Tibial nerve (tissue), 4 donors: ENCODE data around the gene METTL23. TPM values are rescaled to one million over a fixed set of nuclear protein-coding genes. Genes with fewer than 3 reads are reported as not detected.

Source experiments
- DNase-seq, 2 donors: peaks; one replicate each; pipeline ENCODE4 v3.0.0-alpha.2; 2019; ENCODE audit warnings: low spot score in 2 of 2
- H3K27ac ChIP-seq, 4 donors: fragments of 200-600 bp; sonication (generic) in 3 of 4; one replicate each; pipeline ENCODE4 v1.5.1; 2017 to 2019; ENCODE audit warnings: mild to moderate bottlenecking in 1 of 4
- H3K27me3 ChIP-seq, 2 donors: fragments of 200-600 bp; sonication (generic) in 1 of 2; one replicate each; pipeline versions ENCODE4 v1.5.1 to v1.6.0; 2017 to 2019
- H3K36me3 ChIP-seq, 3 donors: fragments of 200-600 bp; sonication (generic); one replicate each; pipeline ENCODE4 v1.5.1; 2018 to 2019
- H3K4me1 ChIP-seq, 4 donors: fragments of 200-600 bp; sonication (generic) in 3 of 4; one replicate each; pipeline ENCODE4 v1.5.1; 2017 to 2019
- H3K4me3 ChIP-seq, 4 donors: fragments of 200-600 bp; sonication (generic) in 3 of 4; one replicate each; pipeline ENCODE4 v1.5.1; 2017 to 2019; ENCODE audit warnings: mild to moderate bottlenecking in 1 of 4, moderate library complexity in 1 of 4
- H3K9me3 ChIP-seq, 4 donors: fragments of 200-600 bp; sonication (generic) in 3 of 4; one replicate each; pipeline ENCODE4 v1.5.1; 2017 to 2019
- CTCF ChIP-seq, 5 experiments: fragments of 200-600 bp in 3 of 5; fragments of 450-650 bp in 2 of 5; sonication (generic) in 3 of 5; IDR thresholded peaks; one replicate each; pipeline ENCODE4 v1.5.1; 2016 to 2019; ENCODE audit warnings: antibody characterized with exemption in 5 of 5, mild to moderate bottlenecking in 3 of 5, moderate library complexity in 2 of 5
- EP300 ChIP-seq, 2 donors: sonication (generic); formaldehyde crosslinking; IDR thresholded peaks; one replicate each; pipeline ENCODE4 v1.6.1; 2017; ENCODE audit warnings: antibody characterized with exemption in 2 of 2, mild to moderate bottlenecking in 1 of 2
- POLR2A ChIP-seq, 2 donors: fragments of 450-650 bp; IDR thresholded peaks; one replicate each; pipeline ENCODE4 v1.6.1; 2017; ENCODE audit warnings: antibody characterized with exemption in 2 of 2, mild to moderate bottlenecking in 2 of 2, moderate library complexity in 2 of 2
- WGBS, 2 donors: methylation state at CpG; one replicate each; pipeline ENCODE4 v1.1.5; 2018; 5-methylcytosine and 5-hydroxymethylcytosine counted together
- total RNA-seq, 4 donors: library from RNA; depleted of rRNA; stranded (reverse); fragments of >200 nt; gene quantifications; one replicate each; pipeline ENCODE4 v1.1.0, GENCODE V29; 2016

Gene METTL23
- total RNA-seq, 4 donors from 2014 or later: 27.8 to 50.2 (median 30.8) TPM

DNA sequence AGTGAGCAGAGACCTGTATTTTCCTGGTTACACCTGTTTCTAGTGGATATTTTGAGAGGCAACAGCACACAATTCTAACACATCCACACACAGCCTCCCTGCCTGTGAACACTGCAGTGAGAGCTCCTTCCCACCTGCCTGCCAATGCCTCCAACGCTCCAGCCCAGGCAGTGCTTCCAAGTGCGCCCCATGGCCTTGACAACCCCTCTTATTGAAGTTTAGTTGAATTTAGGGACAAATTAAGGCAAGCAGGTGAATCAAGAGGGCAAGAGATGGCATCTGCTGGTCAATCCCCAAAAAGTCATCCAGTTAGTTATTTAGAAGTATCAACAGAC lies 11.2 kb upstream of the METTL23 start:
- H3K36me3 ChIP-seq: peaks cover 14 to 73% (median 26%) of the 10 kb centered on the region in 3 donors

DNA sequence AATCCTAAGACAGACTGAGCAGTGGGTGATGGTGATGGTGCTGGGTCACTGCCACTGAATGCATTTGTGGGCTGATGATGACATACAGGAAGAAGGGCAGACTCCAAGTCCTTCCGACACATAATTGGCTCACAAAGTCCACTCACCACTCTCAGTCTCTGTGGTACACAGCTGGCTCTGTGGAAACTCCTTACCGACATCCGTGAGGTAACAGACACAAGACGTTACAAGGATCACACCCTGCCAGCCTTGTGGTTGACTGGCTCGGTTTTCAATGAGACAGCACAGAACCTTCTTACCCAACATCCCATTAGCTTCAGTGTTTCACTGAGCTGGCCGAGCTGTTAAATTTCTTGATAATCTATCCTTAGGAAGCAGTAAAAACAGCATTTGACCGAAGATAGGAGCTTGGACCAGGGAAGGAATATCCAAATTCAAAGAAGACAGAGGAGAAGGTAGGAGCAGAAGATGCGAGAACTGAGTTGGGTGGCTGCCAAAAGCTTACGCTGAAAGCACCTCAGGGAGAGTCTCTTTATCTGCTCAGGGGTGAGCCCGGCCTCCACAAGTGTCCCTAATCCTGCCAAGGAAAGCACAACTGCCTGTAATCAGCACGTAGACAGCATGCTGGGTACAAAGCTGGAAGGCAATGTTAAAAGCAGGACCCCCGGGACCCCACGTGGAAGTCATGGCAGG lies 10.3 kb upstream of the METTL23 start:
- Histone ChIP-seq H3K4me3 (no peak overlapping the region), H3K4me1 (peaks cover 0 to 44% (median 14%) of the 10 kb centered on the region in 4 donors), H3K9me3 (no peaks in the 10 kb centered on the region), H3K27ac (peak overlapping the region in 3 of 4 donors; percentile 61 to 76 (median 63)), H3K36me3 (peaks cover 14 to 82% (median 32%) of the 10 kb centered on the region in 3 donors), H3K27me3 (no peaks in the 10 kb centered on the region)
- 64 to 68% methylated on average over 13 of the region's 13 CpGs for WGBS, 2 donors
- peak; percentile 17 to 53 for DNase-seq
- TF ChIP-seq CTCF (IDR thresholded peaks at IDR 0.05) (no peak), EP300 (IDR thresholded peaks at IDR 0.05) (peak in 1 of 2 donors; percentile 77), POLR2A (IDR thresholded peaks at IDR 0.05) (no peak)

More for the DNA sequence above, 11.2 kb upstream of the METTL23 start:
- H3K9me3 ChIP-seq: no peaks in the 10 kb centered on the region
- 94 to 96% methylated on average over 2 of the region's 2 CpGs for WGBS, 2 donors
- H3K4me1 ChIP-seq: peaks cover 0 to 45% (median 17%) of the 10 kb centered on the region in 4 donors
- no peaks in the 10 kb centered on the region for H3K27me3 ChIP-seq
- no peak for TF ChIP-seq EP300 (IDR thresholded peaks at IDR 0.05)
- no peak for TF ChIP-seq CTCF (IDR thresholded peaks at IDR 0.05)
- no peak for TF ChIP-seq POLR2A (IDR thresholded peaks at IDR 0.05)
- DNase-seq: no peak
- H3K27ac ChIP-seq: peak overlapping the region in 3 of 4 donors; percentile 15 to 76 (median 61)
- no peak overlapping the region for H3K4me3 ChIP-seq

DNA sequence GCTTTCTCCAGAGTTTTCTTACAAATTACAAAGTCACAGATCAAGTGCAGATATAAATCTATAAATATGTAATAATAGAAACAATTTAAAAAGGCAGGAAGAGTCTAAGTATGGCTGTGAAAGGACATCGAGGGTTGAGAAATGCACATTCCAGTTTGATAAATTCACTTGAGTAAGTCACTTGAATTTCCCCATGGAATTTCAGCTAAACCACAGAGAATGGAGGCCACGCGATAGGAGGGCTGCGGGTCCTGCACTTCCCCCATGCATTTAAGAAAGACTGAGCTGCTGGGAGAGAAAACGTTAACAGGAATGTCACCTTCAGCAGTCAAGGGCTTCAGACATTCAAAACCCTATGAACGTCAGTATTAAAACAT lies 9.8 kb upstream of the METTL23 start:
- Histone ChIP-seq H3K36me3 (peaks cover 14 to 87% (median 37%) of the 10 kb centered on the region in 3 donors), H3K9me3 (no peaks in the 10 kb centered on the region)
- peak in 1 of 2 donors; percentile 8 for DNase-seq

DNA sequence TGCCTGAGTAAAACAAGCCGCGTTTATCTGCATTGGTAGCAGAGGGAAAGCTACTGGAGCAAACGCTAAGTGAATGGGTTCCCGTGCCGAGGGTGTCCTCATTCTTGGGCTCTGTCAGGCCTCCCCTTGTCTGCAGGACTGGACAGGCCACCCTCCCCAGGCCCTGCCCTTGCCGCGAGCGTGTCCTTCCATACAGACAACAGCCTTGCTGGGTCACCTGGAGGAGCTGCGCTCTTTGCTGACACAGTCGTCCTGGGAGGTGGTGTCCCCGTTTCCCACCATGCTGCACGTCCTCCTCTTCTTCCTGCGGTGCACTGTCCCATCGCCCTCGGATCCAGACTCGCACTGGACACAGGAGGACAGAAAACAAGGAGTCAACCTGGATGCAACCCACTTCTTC lies 8.1 kb upstream of the METTL23 start:
- H3K27me3 ChIP-seq: no peaks in the 10 kb centered on the region
- no peaks in the 10 kb centered on the region for H3K9me3 ChIP-seq
- no peak overlapping the region for H3K27ac ChIP-seq
- no peak overlapping the region for H3K4me3 ChIP-seq
- whole genome bisulfite sequencing, 2 donors: 87 to 88% methylated on average over 16 of the region's 16 CpGs
- H3K4me1 ChIP-seq: peaks cover 0 to 44% (median 12%) of the 10 kb centered on the region in 4 donors
- TF ChIP-seq POLR2A (IDR thresholded peaks at IDR 0.05) (no peak), CTCF (IDR thresholded peaks at IDR 0.05) (no peak), EP300 (IDR thresholded peaks at IDR 0.05) (no peak)
- peaks cover 14 to 94% (median 43%) of the 10 kb centered on the region in 3 donors for H3K36me3 ChIP-seq
- DNase-seq: no peak

More for the DNA sequence above, 9.8 kb upstream of the METTL23 start:
- Histone ChIP-seq H3K4me1 (peaks cover 0 to 40% (median 12%) of the 10 kb centered on the region in 4 donors), H3K4me3 (no peak overlapping the region), H3K27ac (peak overlapping the region in 3 of 4 donors; percentile 61 to 76 (median 63)), H3K27me3 (no peaks in the 10 kb centered on the region)
- TF ChIP-seq EP300 (IDR thresholded peaks at IDR 0.05) (no peak), CTCF (IDR thresholded peaks at IDR 0.05) (no peak), POLR2A (IDR thresholded peaks at IDR 0.05) (no peak)
- WGBS, 2 donors: 66 to 76% methylated on average over 6 of the region's 6 CpGs

DNA sequence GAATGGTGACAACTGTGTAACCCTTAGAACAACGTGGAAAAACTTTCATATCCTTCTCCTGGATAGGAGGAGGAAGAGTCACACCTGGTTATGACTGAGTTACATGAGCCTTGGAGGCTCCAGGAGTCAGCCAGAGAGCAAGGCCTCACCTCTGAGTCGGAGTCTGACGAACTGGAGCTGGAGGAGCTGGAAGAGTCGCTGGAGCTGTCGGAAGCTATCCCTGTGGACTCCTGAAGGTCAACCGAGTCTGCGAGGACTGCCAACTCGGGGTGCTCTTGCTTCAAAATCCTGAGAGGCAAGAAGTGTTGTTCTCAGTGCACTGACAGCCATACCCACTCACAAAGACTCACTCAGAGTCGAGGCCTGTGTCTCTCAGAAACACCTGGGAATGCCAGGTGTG lies 6.4 kb upstream of the METTL23 start:
- TF ChIP-seq EP300 (IDR thresholded peaks at IDR 0.05) (no peak), CTCF (IDR thresholded peaks at IDR 0.05) (no peak), POLR2A (IDR thresholded peaks at IDR 0.05) (no peak)
- DNase-seq: no peak
- Histone ChIP-seq H3K27ac (no peak overlapping the region), H3K9me3 (no peaks in the 10 kb centered on the region), H3K27me3 (no peaks in the 10 kb centered on the region), H3K4me1 (peaks cover 0 to 54% (median 23%) of the 10 kb centered on the region in 4 donors), H3K4me3 (no peak overlapping the region), H3K36me3 (peaks cover 17 to 97% (median 43%) of the 10 kb centered on the region in 3 donors)
- 88 to 89% methylated on average over 9 of the region's 9 CpGs for WGBS, 2 donors
